Left ventricle myocardium superior (tissue), 1 donor: Measurements from ENCODE around the gene UBA52. TPM values are rescaled to one million over a fixed set of nuclear protein-coding genes. Genes with fewer than 3 reads are reported as not detected.
A peak's percentile ranks its signal among the peaks of the same experiment; 100 is the strongest.

Source experiments
- ATAC-seq: fragments of 200-7000 bp; cut with Tn5 transposase; one replicate; pipeline ENCODE4 v1.9.1; 2020; ENCODE audit warnings: mild to moderate bottlenecking, moderate library complexity
- DNase-seq: peaks from one replicate; pipeline ENCODE4 v3.0.0-alpha.2; 2020
- intact Hi-C: fragments of 100-400 bp; cut with micrococcal nuclease; formaldehyde crosslinking; loops from one replicate; pipeline ENCODE4 v1.11.0; 2022
- total RNA-seq: library from RNA; stranded (reverse); fragmentation: NEBNext Ultra II Directional; extraction: Animal tissue kit (Norgen Biotek cat#: 25700); gene quantifications from one replicate; pipeline ENCODE4 v1.2.1, GENCODE V29; 2021
- donor health status: DM: no; HTN: yes; CAD: no; lungs with severe emphysema.

The UBA52 gene
- total RNA-seq, 1 donor from 2014 or later = 725 TPM

- ATAC-seq (peak; percentile 98), DNase-seq (peak; percentile 98)
- intact Hi-C loops = no loop called here
Measured at GRCh38 chr19:18542941-18543813, 28.5 kb upstream of the UBA52 start, which contains the start of gene FKBP8. TSS of gene FKBP8 (minus strand) at chr19:18543573. CDS start at chr19:18541970, 1,603 bp downstream.

DNA sequence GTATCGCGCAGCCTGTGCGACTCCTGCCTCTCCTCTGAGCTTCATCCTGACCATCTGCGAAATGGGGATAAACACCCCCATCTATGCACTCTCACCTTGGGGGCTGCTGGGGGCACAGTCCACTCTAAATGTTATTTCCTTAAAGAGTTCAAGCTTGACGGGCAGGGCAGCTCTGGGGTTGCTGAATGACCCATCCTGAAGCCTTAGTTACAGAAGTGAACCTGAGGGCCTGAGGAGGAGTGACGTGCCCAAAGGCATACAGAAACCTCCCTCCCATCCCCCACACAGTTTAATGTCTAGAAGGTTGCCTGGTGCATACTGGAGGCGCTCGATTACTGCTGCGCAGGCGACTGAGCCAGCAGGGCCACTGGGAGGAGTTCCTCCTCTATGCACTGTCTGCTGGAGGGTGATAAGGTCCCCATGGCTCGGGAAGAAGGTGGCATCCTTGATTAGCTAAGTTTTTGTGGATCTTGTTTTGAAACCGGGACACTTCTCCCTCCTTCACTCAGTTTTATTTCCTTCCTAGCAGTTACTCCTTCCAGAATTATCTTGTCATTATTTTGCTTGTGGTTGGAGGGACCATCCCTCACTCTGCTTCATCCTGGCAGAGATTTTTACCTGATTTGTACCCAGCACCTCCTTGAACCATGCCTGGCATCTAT, 27.7 kb upstream of the UBA52 start:
- intact Hi-C loops = no loop called here
- DNase-seq (peak; percentile 53), ATAC-seq (peak; percentile 56)

GRCh38 chr19:18551631-18552030, 20.0 kb upstream of the UBA52 start:
- intact Hi-C loops = no loop called here
- DNase-seq (no peak), ATAC-seq (no peak)

DNA sequence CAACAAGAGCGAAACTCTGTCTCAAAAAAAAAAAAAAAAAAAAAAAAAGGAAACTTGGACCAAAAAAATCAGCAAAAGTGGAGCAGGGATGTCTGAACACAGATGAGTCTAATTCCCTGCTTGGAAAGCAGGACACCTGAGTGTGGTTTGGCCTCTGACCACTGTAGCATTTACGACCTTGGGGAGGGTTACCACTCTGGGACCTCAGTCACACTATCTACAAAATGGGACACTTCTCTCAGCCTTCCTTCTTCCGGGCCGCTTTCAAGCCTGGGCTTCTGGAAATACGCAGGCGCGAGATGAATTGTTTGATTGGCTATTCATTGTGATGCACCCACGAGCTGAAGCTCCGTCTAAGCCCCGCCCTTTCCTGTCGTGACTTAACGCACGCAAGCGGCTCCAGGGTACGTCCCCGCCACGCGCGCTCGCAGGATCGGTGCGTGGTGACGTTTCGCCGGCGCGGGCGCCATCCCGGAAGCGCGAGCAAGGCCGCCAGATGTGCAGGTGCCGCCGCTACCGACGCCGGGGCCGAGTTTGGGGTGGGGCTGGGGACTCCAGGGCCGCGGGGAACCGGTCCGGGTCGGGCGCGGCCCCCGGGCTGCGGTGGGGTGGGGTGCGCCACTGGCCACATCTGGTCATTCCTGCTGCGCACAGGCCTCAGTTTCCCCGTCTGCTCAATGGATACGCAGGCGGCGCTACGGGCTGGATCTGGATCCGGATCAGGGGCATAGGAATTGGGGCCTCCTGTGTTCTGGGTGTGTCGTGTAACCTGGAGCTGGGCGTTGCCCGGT, 14.1 kb upstream of the UBA52 start, which contains the start of gene KXD1:
KXD1 (plus strand) TSS at position 460 of the 791 bp plus-strand sequence. CDS start 4,187 bp downstream, outside the sequence.
- intact Hi-C loops = no loop called here
- ATAC-seq = peak; percentile 98
- peak; percentile 98 for DNase-seq

DNA sequence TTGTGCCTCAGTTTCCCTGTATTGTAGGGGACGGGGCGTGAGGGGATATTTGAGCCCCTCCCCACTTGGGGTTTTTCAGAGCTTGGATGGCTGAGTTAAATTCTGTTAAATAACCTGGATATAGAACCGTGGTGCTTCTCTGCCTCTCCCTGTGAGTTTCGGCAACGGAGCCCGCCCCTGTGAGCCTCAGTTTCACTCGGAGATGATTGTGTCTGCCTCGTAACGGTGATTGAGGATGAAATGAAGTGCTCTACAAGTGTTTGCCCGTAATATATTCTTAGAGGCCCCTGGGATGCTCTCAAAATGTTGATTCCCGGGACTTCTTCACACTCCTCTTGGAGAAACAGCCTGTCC, 13.5 kb upstream of the UBA52 start:
- intact Hi-C loops = no loop called here
- ATAC-seq = no peak

GRCh38 chr19:18558604-18559003, 13.1 kb upstream of the UBA52 start:
- intact Hi-C loops = no loop called here
- ATAC-seq (no peak), DNase-seq (no peak)

More for the DNA sequence above, 13.5 kb upstream of the UBA52 start:
- no peak for DNase-seq

- ATAC-seq (no peak), DNase-seq (no peak)
- intact Hi-C loops = no loop called here
Measured at GRCh38 chr19:18559685-18560084, 12.0 kb upstream of the UBA52 start.

GRCh38 chr19:18562086-18562485, 9.6 kb upstream of the UBA52 start:
- peak; percentile 28 for ATAC-seq
- DNase-seq = peak; percentile 53
- intact Hi-C loops = no loop called here

- DNase-seq (no peak), ATAC-seq (no peak)
- intact Hi-C loops = no loop called here
Measured at GRCh38 chr19:18566953-18567352, 4.7 kb upstream of the UBA52 start.

- ATAC-seq (no peak), DNase-seq (no peak)
- intact Hi-C loops = no loop called here
Measured at GRCh38 chr19:18568367-18568766, 3.3 kb upstream of the UBA52 start.

- intact Hi-C loops = no loop called here
- DNase-seq (no peak), ATAC-seq (no peak)
Measured at GRCh38 chr19:18574691-18575291, 3.1 kb downstream of the UBA52 start.

DNA sequence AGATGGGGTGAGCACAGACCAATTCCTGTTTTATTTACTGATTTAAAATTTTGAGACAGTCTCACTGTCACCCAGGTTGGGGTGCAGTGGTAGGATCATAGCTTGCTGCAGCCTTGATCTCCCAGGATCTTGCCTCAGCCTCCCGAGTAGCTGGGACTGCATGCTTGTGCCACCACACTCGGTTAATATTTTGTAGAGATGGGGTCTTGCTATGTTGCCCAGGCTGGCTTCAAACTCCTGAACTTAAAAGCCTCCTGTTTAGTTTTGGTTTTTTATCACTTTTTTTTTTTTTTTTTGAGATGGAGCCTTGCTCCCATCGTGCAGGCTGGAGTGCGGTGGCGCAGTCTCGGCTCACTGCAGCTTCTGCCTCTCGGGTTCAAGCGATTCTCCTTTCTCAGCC, 4.7 kb downstream of the UBA52 start:
- no peak for DNase-seq
- intact Hi-C loops = no loop called here
- no peak for ATAC-seq

DNA sequence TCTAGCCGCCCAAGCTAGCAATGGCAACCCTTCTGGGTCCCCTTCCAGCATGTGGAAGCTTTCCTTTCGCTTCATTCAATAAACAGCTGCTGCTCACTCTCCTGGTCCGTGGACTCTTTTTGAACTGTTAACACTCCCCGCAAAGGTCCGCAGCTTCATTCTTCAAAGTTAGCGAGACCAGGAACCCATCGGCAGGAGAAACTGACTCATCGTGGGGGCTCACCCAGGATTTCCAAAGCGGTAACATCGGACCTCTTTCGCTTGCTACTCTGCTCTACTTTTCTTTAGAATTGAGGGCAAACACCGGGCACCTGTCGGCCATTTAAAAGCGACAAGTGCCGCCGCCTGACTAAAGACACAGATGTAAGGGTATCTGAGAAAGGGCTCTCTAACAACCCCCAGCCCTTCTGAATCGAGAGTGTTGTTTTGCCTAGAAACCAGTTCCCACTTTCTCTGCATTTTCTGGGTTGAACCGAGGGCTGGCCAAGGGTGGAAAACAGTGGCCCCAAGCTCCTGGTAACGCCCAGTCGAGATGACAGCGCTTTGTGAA, 5.8 kb downstream of the UBA52 start:
- no peak for ATAC-seq
- intact Hi-C loops = no loop called here
- DNase-seq = no peak

GRCh38 chr19:18580311-18580710, 8.7 kb downstream of the UBA52 start:
- intact Hi-C loops = no loop called here
- ATAC-seq (no peak), DNase-seq (no peak)

DNA sequence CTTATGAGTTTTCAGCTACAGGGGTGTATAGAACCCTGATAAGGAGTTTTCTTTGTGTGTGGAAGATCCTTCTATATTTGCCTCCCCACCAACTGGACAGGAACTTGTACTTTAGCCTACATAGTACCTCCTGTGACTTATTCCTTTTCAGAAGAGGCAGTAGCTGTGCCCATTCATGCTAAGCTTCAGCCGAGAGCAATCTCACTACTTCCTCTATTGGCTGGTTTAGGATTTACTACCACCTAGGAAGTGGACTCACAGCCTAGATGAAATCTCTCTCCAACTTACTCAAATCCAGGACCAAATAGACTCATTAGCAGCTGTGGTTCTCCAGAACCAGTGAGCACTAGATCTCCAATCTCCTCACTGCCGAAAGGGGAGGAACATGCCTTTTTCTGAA, 14.6 kb downstream of the UBA52 start:
- intact Hi-C loops = no loop called here
- no peak for ATAC-seq

DNA sequence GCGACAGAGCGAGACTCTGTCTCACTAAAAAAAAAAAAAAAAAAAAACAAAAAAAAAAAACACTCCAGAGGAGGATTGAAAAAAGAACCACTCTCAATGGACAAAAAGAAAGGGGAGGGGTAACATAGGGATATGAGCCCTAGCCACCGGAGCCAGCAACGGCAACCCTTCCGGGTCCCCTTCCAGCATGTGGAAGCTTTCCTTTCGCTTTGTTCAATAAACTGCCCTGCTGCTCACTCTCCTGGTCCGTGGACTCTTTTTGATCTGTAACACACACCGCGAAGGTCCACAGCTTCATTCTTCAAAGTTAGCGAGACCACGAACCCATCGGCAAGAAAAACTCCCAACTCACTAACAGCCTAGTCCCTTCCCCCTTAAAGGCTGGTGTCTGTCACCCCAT, 15.9 kb downstream of the UBA52 start:
- DNase-seq = no peak
- no peak for ATAC-seq
- intact Hi-C loops = no loop called here

More for the DNA sequence above, 14.6 kb downstream of the UBA52 start:
- no peak for DNase-seq

- intact Hi-C loops = no loop called here
- DNase-seq (no peak), ATAC-seq (no peak)
Measured at GRCh38 chr19:18587962-18588610, 16.4 kb downstream of the UBA52 start.

DNA sequence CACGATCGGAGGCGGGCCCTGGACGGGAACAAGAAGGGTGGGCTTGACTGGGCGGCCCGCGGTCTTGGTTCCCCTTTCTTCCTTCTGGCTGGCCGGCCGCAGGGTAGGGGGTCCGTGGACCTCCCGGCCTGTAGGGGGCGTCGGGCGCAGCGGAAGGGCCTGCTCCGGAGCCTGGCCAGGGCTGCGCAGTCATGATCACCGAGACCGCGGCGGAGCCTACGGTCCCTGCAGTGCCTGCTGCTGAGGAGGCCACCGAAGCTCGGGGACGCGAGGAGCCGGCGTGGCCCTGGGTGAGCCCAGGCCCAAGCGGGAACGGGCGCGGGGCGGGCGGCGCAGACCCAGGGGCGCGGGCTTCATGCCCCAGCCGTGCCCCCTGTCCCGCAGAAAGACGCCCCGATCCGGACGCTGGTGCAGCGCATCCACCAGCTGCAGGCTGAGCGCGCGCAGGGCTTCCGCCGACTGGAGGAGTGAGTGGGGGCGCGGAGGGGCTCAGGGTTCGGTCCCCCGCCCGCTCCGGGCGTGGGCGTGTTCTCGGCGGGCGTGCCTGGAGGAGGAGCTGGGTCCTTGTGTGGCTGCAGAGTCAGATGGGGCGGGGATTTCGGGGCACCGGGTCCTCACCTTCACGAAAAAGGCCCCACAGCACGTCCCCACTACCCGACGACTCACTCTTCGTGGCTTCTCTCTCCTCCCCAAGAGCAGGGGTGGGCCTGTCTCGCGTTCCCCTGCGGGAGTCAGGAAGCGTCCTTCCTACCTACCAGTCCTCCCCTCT, 17.1 kb downstream of the UBA52 start, which contains the start of gene REX1BD:
REX1BD (plus strand) TSS at position 188 of the 769 bp plus-strand sequence; CDS start at position 192, 4 bp downstream.
- DNase-seq (peak; percentile 92), ATAC-seq (peak; percentile 92)
- intact Hi-C loops = no loop called here
